Neural progenitor cell (in vitro differentiated cells): ENCODE data around the gene CTSE.

Source experiments
- CTCF ChIP-seq: fragments of 200-600 bp; sonication (generic); IDR thresholded peaks from 2 replicates; pipeline ENCODE4 v1.5.1; 2017; ENCODE audit warnings: antibody characterized with exemption, mild to moderate bottlenecking
- EZH2phosphoT487 ChIP-seq: fragments of 200-600 bp; sonication (generic); IDR thresholded peaks from 2 replicates; pipeline ENCODE4 v1.6.1; 2017; ENCODE audit warnings: antibody characterized with exemption

DNA sequence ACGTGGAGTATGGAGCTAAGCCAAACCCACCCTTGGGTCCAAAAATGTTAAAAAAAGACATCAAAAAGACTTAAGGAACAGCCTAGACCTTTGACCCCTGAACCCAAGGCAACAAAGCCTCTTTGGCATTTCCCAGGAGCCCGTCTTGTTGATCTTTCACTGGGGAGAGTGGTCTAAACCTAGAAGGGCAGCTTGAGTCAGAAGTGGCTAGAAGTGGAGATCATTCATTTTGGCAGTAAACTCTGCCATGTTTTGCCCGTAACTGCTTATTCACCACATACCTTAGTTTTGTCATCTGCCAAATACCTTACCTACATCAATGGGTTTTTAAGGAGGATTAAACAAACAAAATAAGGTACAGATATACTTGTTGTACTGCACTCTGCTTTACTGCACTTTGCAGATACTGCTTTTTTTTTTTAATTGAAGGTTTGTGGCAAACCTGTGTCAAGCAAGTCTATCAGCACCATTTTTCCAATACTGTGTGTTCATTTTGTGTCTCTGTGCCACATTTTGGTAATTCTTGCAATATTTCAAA lies 1.7 kb upstream of the CTSE start:
- TF ChIP-seq CTCF (no peak), EZH2phosphoT487 (no peak)
